NCI-H345 treated with DMSO at 0.1 percent for 48 hours (cell line): ENCODE results near the gene ZNF680.
"Not testable (repeated sequence)": the region's sequence is repeated elsewhere in the genome, so short reads cannot be mapped to it uniquely, and the experiment has no call there.

Experiments
- DNase-seq: peaks from one replicate; lab custom pipeline; 2025; ENCODE audit not compliant: unreplicated experiment; lab: John Stamatoyannopoulos, UW

ZNF680 gene

GRCh38 chr7:64557601-64558322, 5.1 kb downstream of the ZNF680 start:
- no peak for DNase-seq

- DNase-seq, result no peak
Observed at GRCh38 chr7:64555046-64555445, 7.8 kb downstream of the ZNF680 start.

GRCh38 chr7:64554188-64554587, 8.7 kb downstream of the ZNF680 start:
- not testable (repeated sequence) for DNase-seq

GRCh38 chr7:64551375-64552142, 11.3 kb downstream of the ZNF680 start:
- no peak for DNase-seq

- DNase-seq, result no peak
Observed at GRCh38 chr7:64544010-64544409, 18.9 kb downstream of the ZNF680 start.

GRCh38 chr7:64541438-64542359, 21.2 kb downstream of the ZNF680 start:
- no peak for DNase-seq

GRCh38 chr7:64533756-64534155, 29.1 kb downstream of the ZNF680 start:
- no peak for DNase-seq

GRCh38 chr7:64528770-64529169, 34.1 kb downstream of the ZNF680 start:
- DNase-seq, result no peak

GRCh38 chr7:64521409-64521984, 41.4 kb downstream of the ZNF680 start:
- no peak for DNase-seq

GRCh38 chr7:64516451-64516850, 46.4 kb downstream of the ZNF680 start:
- DNase-seq, result no peak

GRCh38 chr7:64515781-64516180, 47.1 kb downstream of the ZNF680 start:
- no peak for DNase-seq

- DNase-seq, result no peak
Observed at GRCh38 chr7:64515330-64515729, 47.5 kb downstream of the ZNF680 start.

- no peak for DNase-seq
Observed at GRCh38 chr7:64509583-64509982, 53.3 kb downstream of the ZNF680 start.

- DNase-seq, result no peak
Observed at GRCh38 chr7:64504581-64505120, 58.2 kb downstream of the ZNF680 start.

- no peak for DNase-seq
Observed at GRCh38 chr7:64498270-64498669, 64.6 kb downstream of the ZNF680 start.

GRCh38 chr7:64494912-64495461, 67.9 kb downstream of the ZNF680 start:
- no peak for DNase-seq

GRCh38 chr7:64485623-64486022, 77.2 kb downstream of the ZNF680 start:
- no peak for DNase-seq
